GM06990 (cell line): ENCODE results near the gene ARHGAP42.

Source experiments
- DNase-seq: peaks from one replicate; pipeline ENCODE4 v3.0.0-alpha.2; 2011; ENCODE audit not compliant: insufficient read length; ENCODE audit errors: extremely low read depth
- H3K27me3 ChIP-seq: replicated peaks from 2 replicates; pipeline ENCODE4 v1.6.0; 2011; ENCODE audit warnings: low read length; ENCODE audit not compliant: control insufficient read depth, insufficient read depth
- H3K36me3 ChIP-seq: 2 replicates; pipeline ENCODE4 v1.5.1; 2011; ENCODE audit warnings: low read length; ENCODE audit not compliant: control insufficient read depth, insufficient read depth
- H3K4me3 ChIP-seq: replicated peaks from 2 replicates; pipeline ENCODE4 v1.5.1; 2011; ENCODE audit warnings: low read depth, mild to moderate bottlenecking, control low read depth, low read length
- CTCF ChIP-seq: IDR thresholded peaks from 2 replicates; pipeline ENCODE4 v1.5.1; 2011; ENCODE audit warnings: low read length, control low read depth, mild to moderate bottlenecking, inconsistent platforms; ENCODE audit not compliant: insufficient read depth, poor library complexity, severe bottlenecking

ARHGAP42 gene

GRCh38 chr11:100837311-100837710 lies 150.2 kb downstream of the ARHGAP42 start:
- TF ChIP-seq CTCF: no peak
- Histone ChIP-seq H3K4me3 (no peak overlapping the region), H3K27me3 (no peaks in the 10 kb centered on the region), H3K36me3 (no peaks in the 10 kb centered on the region)
- no peak for DNase-seq

GRCh38 chr11:100841711-100842407 lies 154.8 kb downstream of the ARHGAP42 start:
- Histone ChIP-seq H3K36me3 (no peaks in the 10 kb centered on the region), H3K27me3 (no peaks in the 10 kb centered on the region), H3K4me3 (no peak overlapping the region)
- no peak for TF ChIP-seq CTCF
- no peak for DNase-seq

GRCh38 chr11:100847696-100848216 lies 160.7 kb downstream of the ARHGAP42 start:
- no peak for DNase-seq
- H3K27me3 ChIP-seq: no peaks in the 10 kb centered on the region
- no peak overlapping the region for H3K4me3 ChIP-seq
- H3K36me3 ChIP-seq: no peaks in the 10 kb centered on the region
- TF ChIP-seq CTCF: no peak

- Histone ChIP-seq H3K27me3 (no peaks in the 10 kb centered on the region), H3K36me3 (no peaks in the 10 kb centered on the region), H3K4me3 (no peak overlapping the region)
- TF ChIP-seq CTCF: no peak
- no peak for DNase-seq
Observed at GRCh38 chr11:100849009-100849900, 162.2 kb downstream of the ARHGAP42 start.

- H3K4me3 ChIP-seq: no peak overlapping the region
- no peak for DNase-seq
- no peaks in the 10 kb centered on the region for H3K27me3 ChIP-seq
- TF ChIP-seq CTCF: no peak
- no peaks in the 10 kb centered on the region for H3K36me3 ChIP-seq
Observed at GRCh38 chr11:100849901-100850235, 162.8 kb downstream of the ARHGAP42 start.
